Retinal pigment epithelial cell (primary cell): Measurements from ENCODE around the gene SCN1B.

Experiments
- DNase-seq: peaks from one replicate; pipeline ENCODE4 v3.0.0-alpha.2; 2010; ENCODE audit warnings: low read depth
- H3K4me3 ChIP-seq: 2 replicates; pipeline ENCODE4 v1.5.1; 2011; ENCODE audit warnings: mild to moderate bottlenecking, low read length, control low read depth, moderate library complexity
- CTCF ChIP-seq: conservative IDR thresholded peaks from 2 replicates; pipeline ENCODE4 v1.5.1; 2011; ENCODE audit warnings: low read depth, low read length, control low read depth, inconsistent platforms

The SCN1B gene

GRCh38 chr19:35015270-35015953, 14.9 kb upstream of the SCN1B start:
- no peak for DNase-seq

GRCh38 chr19:35015954-35016351, 14.3 kb upstream of the SCN1B start:
- DNase-seq, result no peak
- TF ChIP-seq CTCF, result no peak
- no peak overlapping the region for H3K4me3 ChIP-seq

More at GRCh38 chr19:35015270-35015953, 14.9 kb upstream of the SCN1B start:
- no peak overlapping the region for H3K4me3 ChIP-seq
- TF ChIP-seq CTCF, result no peak

- TF ChIP-seq CTCF, result no peak
- no peak overlapping the region for H3K4me3 ChIP-seq
- DNase-seq, result no peak
Observed at GRCh38 chr19:35017507-35017906, 12.8 kb upstream of the SCN1B start.

GRCh38 chr19:35018379-35018778, 11.9 kb upstream of the SCN1B start:
- no peak for DNase-seq

GRCh38 chr19:35019144-35019543, 11.1 kb upstream of the SCN1B start:
- H3K4me3 ChIP-seq, result no peak overlapping the region
- no peak for DNase-seq

More at GRCh38 chr19:35018379-35018778, 11.9 kb upstream of the SCN1B start:
- H3K4me3 ChIP-seq, result no peak overlapping the region
- no peak for TF ChIP-seq CTCF

GRCh38 chr19:35021016-35021415, 9.3 kb upstream of the SCN1B start:
- no peak for TF ChIP-seq CTCF
- no peak for DNase-seq
- H3K4me3 ChIP-seq, result no peak overlapping the region

More at GRCh38 chr19:35019144-35019543, 11.1 kb upstream of the SCN1B start:
- no peak for TF ChIP-seq CTCF

- no peak for DNase-seq
- no peak for TF ChIP-seq CTCF
- H3K4me3 ChIP-seq, result no peak overlapping the region
Observed at GRCh38 chr19:35021596-35021995, 8.7 kb upstream of the SCN1B start.
